Activated CD4-positive, alpha-beta T cell treated with anti-CD3 and anti-CD28 coated beads, Interleukin-2, amount 50 U/mL, for 48 hours (primary cell): ENCODE results near the gene OR1N1.
"Not testable (repeated sequence)": the region's sequence is repeated elsewhere in the genome, so short reads cannot be mapped to it uniquely, and the experiment has no call there.

Source experiments
- DNase-seq, 2 experiments: peaks; one replicate each; pipeline ENCODE4 v3.0.0-alpha.2; 2020

OR1N1 gene, protein sequence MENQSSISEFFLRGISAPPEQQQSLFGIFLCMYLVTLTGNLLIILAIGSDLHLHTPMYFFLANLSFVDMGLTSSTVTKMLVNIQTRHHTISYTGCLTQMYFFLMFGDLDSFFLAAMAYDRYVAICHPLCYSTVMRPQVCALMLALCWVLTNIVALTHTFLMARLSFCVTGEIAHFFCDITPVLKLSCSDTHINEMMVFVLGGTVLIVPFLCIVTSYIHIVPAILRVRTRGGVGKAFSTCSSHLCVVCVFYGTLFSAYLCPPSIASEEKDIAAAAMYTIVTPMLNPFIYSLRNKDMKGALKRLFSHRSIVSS

DNA sequence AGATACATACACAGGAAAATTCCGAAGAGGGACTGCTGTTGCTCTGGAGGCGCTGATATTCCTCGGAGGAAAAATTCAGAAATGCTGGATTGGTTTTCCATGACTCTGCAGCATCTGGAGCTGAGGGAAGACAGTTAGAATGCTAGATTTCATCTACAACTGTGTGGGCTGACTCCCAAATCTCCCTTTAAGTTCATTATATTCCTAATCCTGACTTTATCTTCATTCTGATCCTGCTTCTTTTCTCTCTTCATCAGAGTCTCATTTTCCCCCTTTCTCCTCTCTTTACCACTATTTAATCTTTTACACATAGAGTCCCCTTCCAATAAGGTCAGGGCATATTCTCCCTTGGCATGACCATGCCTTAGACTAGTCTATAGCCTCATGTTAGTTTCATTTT, at the start of gene OR1N1:
Gene OR1N1, minus strand, starts transcription at position 101 of the 400 bp plus-strand sequence. Its CDS starts 0 bp downstream, at position 101.
- DNase-seq = no peak

GRCh38 chr9:122572456-122572855, 45.4 kb upstream of the OR1N1 start:
- no peak for DNase-seq

- no peak for DNase-seq
These were observed 40.8 kb upstream of the OR1N1 start for GRCh38 chr9:122567901-122568300.

DNA sequence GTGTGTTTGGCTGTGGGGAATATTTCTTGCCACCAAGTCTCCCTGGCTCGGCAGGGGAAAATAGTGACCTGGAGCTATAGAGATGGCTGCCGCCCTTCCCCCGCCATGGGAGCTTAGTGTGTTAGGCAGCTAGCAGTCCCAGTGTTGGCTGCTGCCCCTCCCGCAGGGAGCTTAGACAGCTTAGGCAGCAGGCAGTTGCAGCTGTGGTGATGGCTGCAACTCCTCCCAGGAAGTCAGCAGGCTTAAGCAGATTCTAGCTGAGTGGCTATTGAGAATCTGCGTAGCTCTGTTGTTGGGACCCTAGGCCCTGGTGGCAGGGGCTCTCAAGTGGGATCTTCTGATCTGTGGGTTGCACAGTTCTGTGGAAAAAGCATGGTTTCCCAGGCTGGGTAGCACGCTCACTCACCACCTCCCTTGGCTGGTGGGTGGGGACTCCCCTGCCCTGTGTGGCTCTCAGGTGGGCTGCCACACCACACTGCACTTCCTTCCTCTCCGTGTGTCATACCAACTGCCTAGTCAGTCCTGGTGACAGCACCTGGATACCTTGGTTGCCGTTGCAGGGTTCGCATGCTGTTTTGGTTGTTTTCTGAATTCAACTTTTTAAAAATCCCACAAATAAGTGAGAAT, 35.2 kb upstream of the OR1N1 start:
- no peak for DNase-seq

DNA sequence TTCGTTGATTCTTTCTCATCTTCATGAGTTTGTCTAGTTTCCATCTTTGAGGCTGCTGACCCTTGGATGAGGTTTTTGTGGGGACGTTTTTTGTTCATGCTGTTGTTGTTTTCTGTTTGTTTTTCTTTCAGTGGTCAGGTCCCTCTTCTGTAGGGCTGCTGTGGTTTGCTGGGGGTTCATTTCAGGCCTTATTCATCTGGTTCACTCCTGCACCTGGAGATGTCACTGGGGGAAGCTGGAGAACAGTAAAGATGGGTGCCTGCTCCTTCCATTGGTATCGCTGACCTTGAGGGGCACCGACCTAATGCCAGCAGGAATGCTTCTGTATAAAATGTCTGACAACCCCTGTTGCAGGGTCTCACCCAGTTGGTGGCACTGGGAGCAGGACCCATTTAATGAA, 34.4 kb upstream of the OR1N1 start:
- no peak for DNase-seq

GRCh38 chr9:122552812-122553211, 25.7 kb upstream of the OR1N1 start, which contains the start of gene OR1N2:
OR1N2 (plus strand) TSS chr9:122553112; CDS start chr9:122553212, 100 bp downstream.
- DNase-seq = no peak

GRCh38 chr9:122551371-122551770, 24.3 kb upstream of the OR1N1 start:
- DNase-seq = no peak

GRCh38 chr9:122546196-122546595, 19.1 kb upstream of the OR1N1 start:
- DNase-seq = no peak

GRCh38 chr9:122538757-122539156, 11.7 kb upstream of the OR1N1 start:
- no peak for DNase-seq

DNA sequence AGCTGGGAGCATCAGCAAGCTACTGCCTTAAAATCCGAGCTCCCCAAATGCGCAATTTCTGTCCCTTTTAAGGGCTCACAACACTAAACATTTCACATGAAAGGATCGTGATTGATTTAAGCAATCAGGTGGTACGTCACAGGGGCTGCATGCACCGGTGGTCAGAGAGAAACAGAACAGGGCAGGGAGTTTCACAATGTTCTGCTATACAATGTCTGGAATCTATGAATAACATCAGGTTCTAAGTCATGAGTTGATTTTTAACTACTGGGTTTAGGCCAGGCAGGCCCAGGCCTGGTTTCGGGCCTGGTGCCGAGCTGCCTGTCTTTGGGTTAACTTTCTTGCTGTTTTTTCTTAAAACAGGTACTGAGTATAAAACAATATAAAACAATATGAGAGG, 10.0 kb upstream of the OR1N1 start:
- DNase-seq = not testable (repeated sequence)

GRCh38 chr9:122536134-122536533, 9.0 kb upstream of the OR1N1 start:
- DNase-seq = no peak

- DNase-seq = not testable (repeated sequence)
These were observed 4.1 kb upstream of the OR1N1 start for GRCh38 chr9:122531157-122531556.

DNA sequence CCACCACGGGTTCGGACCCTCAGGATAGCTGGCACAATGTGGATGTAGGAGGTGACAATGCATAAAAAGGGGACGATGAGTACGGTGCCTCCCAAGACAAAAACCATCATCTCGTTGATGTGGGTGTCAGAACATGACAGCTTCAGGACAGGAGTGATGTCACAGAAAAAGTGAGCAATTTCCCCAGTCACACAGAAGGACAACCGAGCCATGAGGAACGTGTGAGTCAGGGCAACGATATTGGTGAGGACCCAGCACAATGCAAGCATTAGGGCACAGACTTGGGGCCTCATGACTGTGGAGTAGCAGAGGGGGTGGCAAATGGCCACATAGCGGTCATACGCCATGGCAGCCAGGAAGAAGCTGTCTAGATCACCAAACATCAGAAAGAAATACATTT, 491 bp downstream of the OR1N1 start:
- peak in 1 of 2 experiments; percentile 8 for DNase-seq

DNA sequence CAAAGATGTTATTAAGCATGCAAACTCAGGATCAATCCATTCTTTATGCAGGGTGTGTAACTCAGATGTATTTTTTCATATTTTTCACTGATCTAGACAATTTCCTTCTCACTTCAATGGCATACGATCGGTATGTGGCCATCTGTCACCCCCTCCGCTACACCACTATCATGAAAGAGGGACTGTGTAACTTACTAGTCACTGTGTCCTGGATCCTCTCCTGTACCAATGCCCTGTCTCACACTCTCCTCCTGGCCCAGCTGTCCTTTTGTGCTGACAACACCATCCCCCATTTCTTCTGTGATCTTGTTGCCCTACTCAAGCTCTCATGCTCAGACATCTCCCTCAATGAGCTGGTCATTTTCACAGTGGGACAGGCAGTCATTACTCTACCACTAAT, 7.7 kb downstream of the OR1N1 start:
- no peak for DNase-seq

- no peak for DNase-seq
These were observed 8.3 kb downstream of the OR1N1 start, which contains the start of gene OR1J4 for GRCh38 chr9:122518841-122519240. OR1J4 (plus strand) TSS chr9:122519141; CDS start chr9:122519141, 0 bp downstream.

- DNase-seq = no peak
These were observed 8.9 kb downstream of the OR1N1 start for GRCh38 chr9:122518226-122518625.

GRCh38 chr9:122510502-122510901, 16.6 kb downstream of the OR1N1 start, which contains the start of gene OR1J2:
OR1J2 (plus strand) TSS chr9:122510802; CDS start chr9:122510802, 0 bp downstream.
- DNase-seq = no peak

GRCh38 chr9:122506964-122507363, 20.1 kb downstream of the OR1N1 start:
- no peak for DNase-seq

DNA sequence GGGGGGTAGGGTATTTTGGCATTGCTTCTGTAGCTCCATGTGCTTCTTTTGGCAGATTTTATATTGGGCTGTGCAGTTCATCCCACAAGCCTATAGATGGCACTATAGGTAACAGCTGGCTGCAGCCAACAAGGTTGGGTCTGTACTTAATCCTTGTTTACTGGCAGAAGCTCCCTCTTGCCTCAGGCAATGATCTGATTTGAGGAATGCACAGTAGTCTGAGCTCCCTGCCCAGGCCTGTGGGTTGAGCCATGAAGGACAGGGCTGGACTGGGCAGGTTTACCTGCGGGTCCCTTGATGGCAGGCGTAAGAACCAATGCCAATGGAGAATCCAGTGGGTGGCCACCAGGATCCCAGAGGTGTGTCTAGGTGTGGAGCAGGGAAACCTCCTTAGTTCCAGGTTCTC, 28.2 kb downstream of the OR1N1 start:
- peak; percentile 7 for DNase-seq

DNA sequence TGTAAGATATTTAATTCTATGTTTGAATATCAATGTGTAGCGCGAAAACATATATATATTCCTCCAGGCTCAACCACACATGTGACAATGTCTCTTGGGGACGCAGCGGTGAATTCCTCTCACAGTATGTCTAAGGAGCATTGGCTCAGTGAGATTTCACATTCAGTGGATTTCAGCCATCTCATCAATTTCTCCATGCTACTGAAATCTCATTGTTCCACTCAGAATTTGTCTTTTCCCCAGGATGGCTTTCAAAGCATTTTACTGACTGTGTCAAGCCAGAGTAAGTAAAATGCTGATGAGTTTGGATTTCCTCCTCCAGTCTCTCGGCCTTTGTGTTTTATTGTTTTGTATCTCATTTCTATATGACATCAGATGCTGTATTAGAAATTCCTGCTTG, 48.0 kb downstream of the OR1N1 start:
- no peak for DNase-seq

- DNase-seq = no peak
These were observed 49.3 kb downstream of the OR1N1 start, which contains the start of gene OR1J1 for GRCh38 chr9:122477826-122478225. OR1J1 (minus strand) TSS chr9:122477926; CDS start chr9:122477926, 0 bp downstream.

GRCh38 chr9:122477346-122477745, 49.7 kb downstream of the OR1N1 start:
- DNase-seq = no peak
